NCI-H524 treated with DMSO at 0.1 percent for 48 hours (cell line): ENCODE results near the gene ASAP3.

ENCODE experiments used
- DNase-seq: peaks from one replicate; lab custom pipeline; 2025; lab: John Stamatoyannopoulos, UW

The ASAP3 gene

GRCh38 chr1:23483321-23484252 is at the start of gene ASAP3:
Gene ASAP3, minus strand, starts transcription at chr1:23484179. Its CDS starts 46 bp downstream, at chr1:23484133.
- DNase-seq: no peak

- DNase-seq: no peak
These were observed 49.5 kb upstream of the ASAP3 start for GRCh38 chr1:23533246-23534023.

- no peak for DNase-seq
These were observed 47.6 kb upstream of the ASAP3 start for GRCh38 chr1:23531562-23532094.

- peak; percentile 46 for DNase-seq
These were observed 47.0 kb upstream of the ASAP3 start, which contains the start of gene E2F2 for GRCh38 chr1:23530747-23531561. Gene E2F2, minus strand, starts transcription at chr1:23531233. Its CDS starts 440 bp downstream, at chr1:23530793.

GRCh38 chr1:23530087-23530746 is 46.2 kb upstream of the ASAP3 start:
- no peak for DNase-seq

GRCh38 chr1:23529146-23530086 is 45.4 kb upstream of the ASAP3 start:
- DNase-seq: no peak

- DNase-seq: peak; percentile 60
These were observed 44.4 kb upstream of the ASAP3 start for GRCh38 chr1:23528250-23528978.

- no peak for DNase-seq
These were observed 43.9 kb upstream of the ASAP3 start for GRCh38 chr1:23527900-23528249.

- no peak for DNase-seq
These were observed 43.4 kb upstream of the ASAP3 start for GRCh38 chr1:23527366-23527765.

- no peak for DNase-seq
These were observed 42.5 kb upstream of the ASAP3 start for GRCh38 chr1:23526329-23527041.

GRCh38 chr1:23525558-23526250 is 41.7 kb upstream of the ASAP3 start:
- no peak for DNase-seq

- peak; percentile 59 for DNase-seq
These were observed 40.9 kb upstream of the ASAP3 start for GRCh38 chr1:23524716-23525401.

GRCh38 chr1:23524163-23524562 is 40.2 kb upstream of the ASAP3 start:
- no peak for DNase-seq

GRCh38 chr1:23522244-23522982 is 38.4 kb upstream of the ASAP3 start:
- no peak for DNase-seq

- no peak for DNase-seq
These were observed 37.6 kb upstream of the ASAP3 start for GRCh38 chr1:23521588-23521987.

- no peak for DNase-seq
These were observed 33.6 kb upstream of the ASAP3 start for GRCh38 chr1:23517581-23517980.

GRCh38 chr1:23515905-23516304 is 31.9 kb upstream of the ASAP3 start:
- no peak for DNase-seq
